Cortex of kidney (tissue), 1 donor: Measurements from ENCODE around the gene DPYSL4.
"Not testable (repeated sequence)": the region's sequence is repeated elsewhere in the genome, so short reads cannot be mapped to it uniquely, and the experiment has no call there.

ENCODE experiments used
- DNase-seq: peaks from one replicate; lab custom pipeline; 2025; lab: John Stamatoyannopoulos, UW

The DPYSL4 gene

DNA sequence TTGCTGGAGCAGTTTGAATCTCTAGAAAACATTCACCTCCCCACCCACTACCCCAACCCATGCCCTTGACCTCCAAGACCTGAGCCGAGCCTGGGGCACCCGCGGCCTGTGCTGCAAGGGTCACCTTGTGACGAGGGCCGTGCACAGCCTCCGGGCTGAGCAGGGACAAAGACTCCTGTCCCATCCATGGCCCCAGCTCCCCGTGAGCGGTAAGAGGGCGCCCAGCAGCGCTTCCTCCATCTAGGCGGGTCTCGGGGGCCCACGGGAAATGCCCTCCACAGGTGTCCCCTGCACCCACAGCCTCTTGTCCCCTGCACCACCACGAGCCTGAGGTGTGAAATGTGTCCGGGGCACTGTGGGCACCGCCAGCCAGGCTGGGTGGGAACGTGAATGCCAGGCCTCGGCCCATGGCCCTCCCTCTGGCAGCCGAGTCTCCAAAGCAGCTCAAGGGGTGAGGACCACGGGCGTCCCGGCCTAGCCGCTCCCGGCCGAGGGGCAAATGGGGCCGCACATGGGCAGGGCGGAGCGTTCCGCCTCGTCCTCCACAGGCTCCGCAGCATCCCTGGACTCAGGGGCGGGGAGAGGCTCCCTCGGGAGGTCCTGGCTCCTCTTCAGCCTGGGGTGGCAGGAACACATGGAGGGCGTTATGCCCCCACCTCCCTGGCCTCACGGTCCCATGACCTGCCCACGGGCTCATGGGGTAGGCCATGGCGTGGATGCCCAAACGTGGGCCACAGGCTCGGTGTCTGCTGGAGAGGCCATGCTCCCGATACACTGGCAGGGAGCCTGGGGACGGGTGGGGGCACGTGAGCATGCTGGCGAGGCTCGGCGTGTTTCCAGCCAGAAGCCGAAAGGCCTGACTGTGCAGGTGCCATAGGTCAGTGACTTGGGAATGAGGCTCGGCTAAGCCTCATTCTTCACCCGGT, 21.1 kb downstream of the DPYSL4 start:
- no peak for DNase-seq

DNA sequence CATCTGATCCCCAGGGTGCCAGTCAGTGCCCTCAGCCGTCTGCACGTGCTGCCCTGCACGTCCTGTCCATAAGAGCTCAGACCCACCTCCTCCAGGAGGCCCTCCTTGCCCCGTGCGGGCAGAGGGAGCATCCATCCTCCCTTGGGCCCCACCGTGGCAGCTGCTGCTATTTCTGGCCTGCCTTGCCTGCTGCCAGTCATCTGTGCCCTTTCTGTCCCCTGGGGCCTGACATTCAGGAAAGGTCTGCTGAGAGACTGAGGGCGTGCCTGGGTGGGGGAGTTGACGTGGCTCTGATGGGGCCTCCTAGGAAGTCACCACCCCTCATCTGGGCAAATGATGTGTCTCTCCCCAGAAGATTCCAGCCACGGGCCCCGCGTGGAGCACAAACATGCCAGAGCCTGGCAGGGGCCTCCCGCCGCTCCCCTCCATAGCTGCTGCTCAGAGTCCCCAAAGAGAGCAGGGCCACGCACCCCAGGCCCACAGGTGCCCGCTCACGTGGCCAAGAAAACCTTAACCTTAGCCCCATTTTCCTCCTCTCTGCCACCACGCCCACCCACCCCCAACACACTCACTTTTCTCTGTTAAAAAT, 21.8 kb downstream of the DPYSL4 start:
- DNase-seq: no peak

DNA sequence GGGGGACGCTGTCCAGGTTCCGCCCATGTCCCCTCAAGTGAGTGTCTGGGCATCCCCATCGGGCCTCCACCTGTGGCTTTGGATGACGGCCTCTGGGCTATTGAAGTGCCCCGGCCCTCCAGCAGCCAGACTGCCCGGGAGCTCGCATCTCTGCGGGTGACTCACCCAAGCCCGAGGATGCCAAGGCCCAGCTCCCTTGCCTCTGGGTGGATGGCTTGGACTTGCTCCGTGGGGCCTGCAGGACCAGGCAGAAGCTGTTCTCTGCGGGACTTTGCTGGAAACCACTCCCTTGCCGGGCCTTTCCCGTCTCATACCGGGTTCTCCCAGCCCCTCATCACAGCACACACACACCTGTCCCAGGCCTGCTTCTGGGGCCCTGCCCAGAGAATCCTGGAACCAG, 22.4 kb downstream of the DPYSL4 start:
- DNase-seq: no peak

DNA sequence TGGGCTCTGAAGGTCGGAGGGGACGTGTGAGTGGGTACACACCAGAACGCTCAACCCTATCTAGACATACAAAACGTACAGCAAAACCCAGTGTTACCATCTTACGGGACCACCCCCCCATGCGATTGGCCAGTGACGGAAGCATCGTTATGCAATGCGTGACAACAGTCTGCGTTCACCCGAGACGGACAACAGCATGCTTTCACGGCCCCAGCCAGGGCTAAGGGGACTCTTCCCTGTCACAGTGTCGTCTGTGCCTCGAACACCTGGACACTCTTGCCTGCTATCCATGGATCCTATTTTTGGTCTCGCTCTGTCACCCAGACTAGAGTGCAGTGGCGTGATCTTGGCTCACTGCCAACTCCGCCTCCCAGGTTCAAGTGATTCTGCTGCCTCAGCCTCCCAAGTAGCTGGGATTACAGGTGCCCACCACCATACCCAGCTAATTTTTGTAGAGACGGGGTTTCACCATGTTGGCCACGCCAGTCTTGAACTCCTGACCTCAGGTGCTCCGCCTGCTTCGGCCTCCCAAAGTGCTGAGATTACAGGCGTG, 23.3 kb downstream of the DPYSL4 start:
- no peak for DNase-seq

DNA sequence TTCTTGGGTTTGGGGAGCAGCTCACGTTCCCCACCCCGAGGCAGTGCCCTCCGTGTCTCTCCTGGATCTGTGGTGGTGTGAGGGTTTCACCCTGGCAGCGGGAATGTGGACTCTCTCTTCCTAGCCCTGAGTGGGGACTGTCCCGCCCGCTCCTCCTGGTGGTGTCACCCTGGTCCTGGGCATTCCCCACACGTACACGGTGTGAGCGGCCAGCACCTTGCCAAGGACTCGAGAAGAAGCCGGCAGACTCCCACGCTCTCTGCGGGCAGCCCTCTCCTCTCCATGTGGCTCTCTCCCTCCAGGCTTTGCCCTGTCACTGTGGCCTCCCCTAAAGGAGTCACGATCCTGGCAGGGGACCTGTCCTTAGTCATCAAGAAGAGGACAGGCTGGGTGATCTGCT, 24.0 kb downstream of the DPYSL4 start:
- DNase-seq: no peak

DNA sequence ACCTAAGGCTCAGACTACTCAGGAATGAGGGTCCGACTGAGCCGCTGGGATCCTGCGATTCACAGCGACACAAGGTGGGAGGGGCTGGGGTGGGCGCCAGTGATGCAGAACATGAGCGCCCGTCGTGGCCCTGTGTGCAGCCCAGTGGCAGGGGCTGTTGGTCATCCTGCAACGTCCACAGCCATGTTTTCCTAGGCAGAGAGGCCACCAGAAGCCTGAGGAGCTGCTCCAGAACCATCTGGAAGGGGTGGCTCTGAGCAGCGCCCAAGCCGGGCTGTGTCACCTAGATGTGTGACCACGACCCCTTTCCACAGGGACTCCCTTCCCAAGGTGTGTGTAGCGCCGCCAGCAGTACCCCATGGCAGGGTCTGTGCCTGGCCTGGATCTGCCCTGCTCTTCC, 24.5 kb downstream of the DPYSL4 start:
- no peak for DNase-seq

DNA sequence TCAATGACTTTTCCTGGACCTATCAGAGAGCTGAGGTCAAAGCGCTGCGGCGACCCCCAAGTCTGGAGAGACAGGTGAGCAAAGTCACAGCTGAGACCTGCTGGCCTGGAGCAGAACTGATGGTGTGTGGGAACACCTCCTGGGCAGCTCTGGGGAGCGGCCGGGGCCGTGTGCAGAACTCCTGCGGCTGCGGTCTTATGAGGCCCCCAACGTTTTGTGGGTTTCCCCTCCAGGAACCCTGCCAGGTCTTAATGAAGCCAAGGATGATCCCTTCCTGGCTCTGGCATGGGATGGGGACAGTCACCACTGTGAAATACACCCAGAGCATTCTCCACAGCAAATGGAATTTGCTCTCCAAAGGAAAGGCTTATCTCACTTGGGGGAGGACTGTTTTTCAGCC, 26.1 kb downstream of the DPYSL4 start:
- no peak for DNase-seq

DNA sequence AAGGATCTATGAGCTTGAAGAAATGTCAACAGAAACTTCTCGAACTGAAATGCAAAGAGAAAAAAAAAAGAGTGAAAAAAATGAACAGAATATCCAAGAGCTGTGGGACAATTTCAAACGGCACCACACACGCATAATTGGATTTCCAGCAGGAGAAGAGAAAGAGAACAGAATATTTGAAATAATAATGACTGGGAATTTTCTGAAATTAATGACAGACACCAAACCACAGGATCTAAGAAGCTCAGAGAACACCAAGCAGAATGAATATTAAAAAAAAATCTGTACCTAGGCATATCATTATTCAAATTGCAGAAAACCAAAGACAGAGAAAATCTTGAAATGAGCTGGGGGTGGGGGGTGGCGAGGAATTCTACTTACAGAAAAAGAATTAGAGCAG, 27.2 kb downstream of the DPYSL4 start:
- DNase-seq: no peak

DNA sequence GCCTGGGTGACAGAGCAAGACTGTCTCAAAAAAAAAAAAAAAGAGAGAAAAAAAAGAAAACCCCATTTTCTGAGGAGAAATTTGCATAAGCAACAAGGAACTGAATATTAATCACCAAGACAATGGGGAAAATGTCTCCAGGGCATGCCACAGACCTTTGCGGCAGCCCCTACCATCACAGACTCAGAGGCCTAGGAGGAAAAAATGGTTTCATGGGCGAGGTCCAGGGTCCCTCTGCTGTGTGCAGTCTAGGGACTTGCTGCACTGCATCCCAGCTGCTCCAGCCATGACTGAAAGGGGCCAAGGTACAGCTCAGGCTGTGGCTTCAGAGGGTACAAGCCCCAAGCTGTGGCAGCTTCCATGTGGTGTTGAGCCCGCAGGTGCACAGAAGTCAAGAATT, 29.7 kb downstream of the DPYSL4 start:
- not testable (repeated sequence) for DNase-seq

DNA sequence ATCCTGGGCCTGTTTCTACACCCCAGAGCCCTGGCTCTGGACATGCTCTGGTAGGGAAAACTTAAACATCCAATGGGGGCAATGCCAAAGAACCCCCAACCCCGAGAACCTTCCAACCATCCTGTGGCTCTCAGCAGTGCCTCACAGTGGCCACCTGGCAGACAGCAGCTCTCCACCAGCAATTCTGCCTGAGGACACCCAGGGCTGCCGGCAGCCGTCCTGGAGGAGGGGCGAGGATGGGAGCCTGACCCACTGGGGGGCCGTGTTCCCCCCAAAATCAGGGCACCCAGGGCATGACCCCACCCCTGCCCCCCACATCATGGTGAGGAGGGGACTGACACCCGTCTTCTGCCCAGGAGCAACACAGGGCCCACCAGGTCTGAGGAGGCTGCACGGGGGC, 32.7 kb downstream of the DPYSL4 start:
- DNase-seq: no peak

DNA sequence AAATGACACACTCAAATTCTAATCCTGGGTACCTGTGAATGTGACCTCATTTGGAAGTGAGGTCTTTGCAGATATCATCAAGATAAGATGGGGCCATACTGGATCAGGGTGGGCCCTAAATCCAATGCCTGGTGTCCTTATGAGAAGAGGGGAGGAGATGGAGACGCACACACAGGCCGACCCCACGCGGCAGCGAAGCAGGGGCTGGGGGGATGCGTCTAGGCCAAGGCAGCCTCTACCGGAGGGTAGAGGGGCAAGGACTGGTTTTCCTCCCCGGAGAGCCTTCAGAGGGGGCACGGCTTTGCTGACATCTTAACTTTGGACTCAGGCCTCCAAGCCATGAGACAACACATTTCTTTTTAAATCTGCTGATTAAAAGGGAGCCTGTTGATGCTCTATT, 33.3 kb downstream of the DPYSL4 start:
- no peak for DNase-seq

DNA sequence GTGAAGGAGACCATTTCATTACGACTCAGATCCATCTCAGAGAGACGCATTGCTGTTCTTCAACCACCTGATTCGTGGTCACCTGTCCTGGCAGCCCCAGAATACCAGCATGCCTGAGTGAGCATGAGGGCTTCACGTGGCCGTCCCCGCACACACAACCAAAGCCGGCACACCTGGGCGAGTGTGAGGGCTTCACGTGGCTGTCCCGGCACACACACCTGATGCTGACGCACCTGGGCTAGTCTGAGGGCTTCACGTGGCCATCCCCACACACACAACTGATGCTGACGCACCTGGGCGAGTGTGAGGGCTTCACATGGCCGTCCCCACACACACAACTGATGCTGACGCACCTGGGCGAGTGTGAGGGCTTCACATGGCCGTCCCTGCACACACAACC, 34.2 kb downstream of the DPYSL4 start:
- not testable (repeated sequence) for DNase-seq

DNA sequence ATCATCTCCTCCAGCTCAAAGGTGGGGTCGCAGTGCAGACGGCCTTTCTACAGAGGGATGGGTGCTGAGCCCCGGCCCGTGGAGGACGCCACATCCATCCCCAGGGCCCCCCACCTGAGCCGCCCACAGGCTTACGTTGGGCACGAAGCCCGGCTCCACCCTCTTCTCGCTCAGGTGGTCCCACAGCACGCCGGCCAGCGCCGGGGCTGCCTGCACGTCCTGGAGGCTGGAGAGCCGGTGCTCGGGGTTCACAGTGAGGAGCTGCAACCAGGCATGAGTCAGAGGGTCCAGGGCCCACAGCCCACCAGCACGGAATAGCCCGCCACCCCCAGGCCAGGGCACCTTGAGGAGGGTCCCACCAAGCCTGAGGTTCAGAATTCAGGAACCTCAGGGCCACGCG, 36.0 kb downstream of the DPYSL4 start:
- DNase-seq: no peak

DNA sequence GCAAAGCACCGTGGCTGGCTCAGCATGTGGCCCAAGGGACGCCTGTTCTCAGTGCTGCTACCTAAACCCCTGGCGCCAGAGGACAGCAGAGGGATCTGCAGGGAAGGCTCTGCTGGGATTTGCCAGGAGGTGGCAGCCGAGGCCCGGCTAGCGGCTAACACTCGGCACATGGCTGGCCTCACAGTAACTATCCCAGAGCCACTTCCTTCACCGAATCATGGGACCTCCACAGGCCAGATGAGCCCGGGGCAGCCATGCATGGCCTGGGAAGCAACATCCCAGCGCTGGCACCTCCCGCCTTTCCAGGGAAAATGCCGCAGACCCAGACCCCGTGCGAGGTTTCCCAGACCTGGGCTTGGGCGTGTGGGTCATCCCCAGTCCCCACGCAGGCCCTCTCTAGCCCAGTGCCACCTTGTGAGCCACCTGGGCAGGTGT, 36.4 kb downstream of the DPYSL4 start:
- no peak for DNase-seq

DNA sequence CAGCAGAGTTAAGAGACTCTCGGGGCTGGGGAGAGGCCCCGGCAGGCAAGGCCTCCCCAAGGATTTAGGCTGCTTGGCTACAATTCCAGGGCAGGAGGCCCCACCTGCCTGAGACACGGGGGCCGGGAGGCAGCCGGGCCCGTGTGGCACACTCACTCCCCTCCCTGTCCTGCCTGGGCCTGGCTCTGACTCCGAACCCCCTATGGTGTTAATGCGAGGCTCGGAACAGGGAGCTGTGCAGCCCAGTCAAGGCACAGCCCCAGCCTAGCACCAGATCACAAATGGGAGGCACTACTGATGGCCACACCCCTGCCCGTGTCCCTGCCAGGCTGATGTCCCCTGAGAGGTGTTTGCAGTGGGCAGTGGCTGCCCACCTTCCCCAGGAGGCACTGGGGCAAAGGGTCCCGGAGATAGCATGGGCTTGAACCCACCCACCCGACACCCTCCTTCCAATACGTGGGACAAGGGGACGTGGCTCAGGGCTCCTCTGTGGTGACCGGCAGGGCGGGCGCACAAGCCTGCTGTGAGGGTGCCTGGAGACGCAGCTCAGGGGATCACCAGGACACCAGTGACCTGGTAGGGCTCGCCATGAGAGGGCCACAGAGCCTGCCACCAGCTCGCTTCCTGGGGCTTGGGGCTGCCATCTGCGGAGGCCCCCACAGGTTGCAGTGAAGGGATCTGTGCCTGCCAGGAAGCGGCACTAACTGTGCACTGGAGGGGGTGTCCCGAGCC, 37.0 kb downstream of the DPYSL4 start:
- no peak for DNase-seq

DNA sequence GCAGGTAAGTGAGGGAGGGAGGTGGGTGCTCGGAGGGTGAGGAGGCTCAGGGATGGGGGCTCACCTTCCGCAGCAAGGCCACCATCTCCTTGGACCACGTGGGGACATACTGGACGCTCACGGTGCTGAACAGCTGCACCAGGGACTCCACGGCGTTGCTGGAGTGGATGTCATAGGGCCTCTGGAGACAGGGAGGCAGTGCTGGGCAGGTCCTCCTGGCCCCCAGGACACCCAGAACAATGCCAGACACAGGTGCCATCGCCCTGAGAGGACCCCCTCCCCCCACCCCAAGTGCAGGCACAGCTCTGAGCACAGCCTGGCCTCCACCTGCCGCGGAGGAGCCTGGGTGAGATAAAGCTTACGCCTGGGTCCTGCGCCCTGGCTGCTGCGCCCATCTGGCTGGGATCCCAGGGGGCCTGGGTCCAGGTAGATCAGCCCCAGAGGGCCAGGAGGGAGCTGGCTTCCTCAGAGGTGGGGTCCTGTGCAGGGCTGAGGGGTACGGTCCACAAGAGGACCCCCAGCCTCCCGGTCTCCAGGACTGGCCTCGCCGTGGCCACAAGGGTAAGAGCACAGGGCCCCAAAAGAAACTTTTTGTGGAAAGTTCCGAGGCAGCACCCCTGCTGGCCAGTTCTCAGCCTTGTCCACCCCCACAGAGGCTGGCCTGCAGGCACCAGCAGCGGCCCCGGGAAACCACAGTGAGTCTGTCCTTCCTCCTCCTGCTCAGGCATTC, 37.8 kb downstream of the DPYSL4 start:
- DNase-seq: no peak

DNA sequence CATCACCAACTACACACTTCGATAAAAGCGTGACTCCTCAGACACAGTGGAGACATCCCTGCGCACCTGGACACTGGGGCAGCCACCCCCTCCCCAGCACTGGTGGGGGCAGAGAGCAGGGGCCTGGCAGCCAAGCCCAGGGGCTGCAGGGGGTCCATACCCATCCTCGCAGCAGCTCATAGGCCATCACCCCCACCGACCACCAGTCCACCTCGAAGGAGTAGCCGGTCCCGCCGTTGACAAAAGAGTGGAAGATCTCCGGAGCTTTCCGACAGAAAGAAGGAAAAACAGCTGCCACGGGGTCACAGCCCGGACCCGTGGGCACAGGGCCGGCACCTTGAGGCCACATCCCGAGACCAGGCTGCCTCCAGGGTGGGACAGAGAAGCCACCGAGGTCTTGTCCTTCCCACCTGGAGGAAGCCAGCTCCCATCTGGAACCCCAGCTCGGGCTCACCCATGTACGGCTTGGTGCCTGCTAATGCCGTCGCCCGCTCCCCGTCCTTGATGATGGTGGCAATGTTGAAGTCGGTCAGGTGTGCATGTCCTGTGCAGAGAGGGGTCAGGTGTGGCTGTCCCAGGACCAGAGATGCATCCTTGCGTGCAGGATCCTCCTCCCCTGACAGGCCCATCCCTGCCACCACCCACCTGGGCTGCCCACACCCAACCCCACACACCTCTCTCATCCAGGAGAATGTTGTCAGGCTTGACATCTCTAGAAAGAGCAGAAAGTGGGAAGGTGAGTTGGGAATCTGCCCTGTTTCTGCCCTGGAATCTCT, 38.5 kb downstream of the DPYSL4 start:
- DNase-seq: no peak

DNA sequence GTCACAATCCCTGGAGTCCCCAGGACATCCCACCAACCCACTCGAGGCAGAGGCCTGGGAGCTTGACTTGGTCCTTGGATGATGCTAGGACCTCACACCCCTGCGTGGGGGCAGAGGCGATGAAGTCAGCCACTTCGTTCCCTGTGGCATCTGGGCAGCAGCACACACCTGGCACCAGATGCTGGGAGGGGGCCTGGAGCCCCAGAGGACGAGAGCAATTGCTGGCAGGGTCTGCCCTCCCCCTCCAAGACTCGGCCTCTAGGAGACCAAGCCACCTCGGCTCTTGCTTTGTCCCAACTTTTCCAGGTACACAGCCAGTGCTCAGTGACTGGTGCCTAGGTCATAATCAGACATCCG, 39.1 kb downstream of the DPYSL4 start:
- DNase-seq: no peak

DNA sequence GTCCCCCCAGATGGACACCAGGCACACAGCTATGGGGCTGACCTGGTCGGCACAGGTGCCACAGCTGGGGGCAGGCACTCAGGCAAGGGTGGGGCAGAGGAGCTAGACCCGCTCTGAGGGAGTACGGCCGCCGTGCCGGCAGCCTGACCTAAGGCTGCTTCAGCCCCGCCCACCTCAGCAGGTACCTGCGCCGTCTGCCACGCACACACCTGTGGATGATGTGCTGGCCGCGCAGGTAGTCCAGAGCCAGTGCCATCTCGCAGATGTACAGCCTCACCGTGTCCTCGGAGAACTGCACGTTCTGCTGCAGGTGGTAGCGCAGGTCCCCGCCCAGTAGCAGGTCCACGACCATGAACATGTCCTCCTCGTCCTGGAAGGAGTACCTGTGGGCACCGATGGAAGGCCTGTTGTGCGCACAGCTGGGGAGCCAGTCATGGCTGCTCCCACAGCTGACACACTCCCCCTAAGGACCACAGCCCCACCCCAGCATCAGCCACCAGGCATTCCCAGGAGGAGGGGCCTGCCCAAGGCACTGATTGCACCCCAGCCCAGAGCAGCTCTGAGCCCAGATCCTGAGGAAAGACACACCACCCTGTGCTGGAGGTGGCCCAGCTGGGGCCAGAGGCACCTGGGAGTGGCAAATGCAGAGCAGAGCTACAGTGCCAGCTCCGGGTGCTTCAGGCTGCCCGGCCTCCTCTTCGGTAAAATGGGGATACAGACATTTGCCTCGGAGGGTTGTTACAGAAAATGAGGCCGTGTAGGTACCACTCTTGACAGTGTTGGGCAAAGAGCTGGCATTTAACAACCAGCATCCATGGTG, 40.0 kb downstream of the DPYSL4 start:
- DNase-seq: no peak

DNA sequence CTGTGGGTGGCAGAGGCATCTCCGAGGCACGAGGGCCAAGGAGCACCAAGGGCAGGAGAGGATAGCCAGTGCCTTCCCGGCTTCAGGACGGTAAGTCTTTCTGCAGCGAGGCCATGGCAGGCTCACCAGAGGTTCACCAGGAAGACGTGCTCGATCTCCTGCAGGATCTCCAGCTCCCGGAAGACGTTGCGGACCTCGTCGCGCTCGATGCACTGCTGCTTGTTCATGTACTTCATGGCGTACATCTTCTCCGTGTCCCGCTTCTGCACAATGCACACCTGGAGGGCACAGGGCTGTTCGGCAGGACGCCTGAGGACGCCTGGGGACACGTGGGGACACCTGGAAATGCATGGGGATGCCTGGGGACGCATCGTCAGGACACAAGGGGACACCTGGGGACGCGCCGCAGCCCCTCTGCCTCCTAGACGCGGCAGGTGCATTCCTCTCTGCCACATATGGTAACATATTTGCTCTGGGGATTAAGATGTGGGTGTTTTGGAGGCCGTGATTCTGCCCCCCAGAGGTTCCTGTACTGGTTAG, 41.2 kb downstream of the DPYSL4 start:
- DNase-seq: no peak
